Measurements from ENCODE around the gene CRACDL.

DNA sequence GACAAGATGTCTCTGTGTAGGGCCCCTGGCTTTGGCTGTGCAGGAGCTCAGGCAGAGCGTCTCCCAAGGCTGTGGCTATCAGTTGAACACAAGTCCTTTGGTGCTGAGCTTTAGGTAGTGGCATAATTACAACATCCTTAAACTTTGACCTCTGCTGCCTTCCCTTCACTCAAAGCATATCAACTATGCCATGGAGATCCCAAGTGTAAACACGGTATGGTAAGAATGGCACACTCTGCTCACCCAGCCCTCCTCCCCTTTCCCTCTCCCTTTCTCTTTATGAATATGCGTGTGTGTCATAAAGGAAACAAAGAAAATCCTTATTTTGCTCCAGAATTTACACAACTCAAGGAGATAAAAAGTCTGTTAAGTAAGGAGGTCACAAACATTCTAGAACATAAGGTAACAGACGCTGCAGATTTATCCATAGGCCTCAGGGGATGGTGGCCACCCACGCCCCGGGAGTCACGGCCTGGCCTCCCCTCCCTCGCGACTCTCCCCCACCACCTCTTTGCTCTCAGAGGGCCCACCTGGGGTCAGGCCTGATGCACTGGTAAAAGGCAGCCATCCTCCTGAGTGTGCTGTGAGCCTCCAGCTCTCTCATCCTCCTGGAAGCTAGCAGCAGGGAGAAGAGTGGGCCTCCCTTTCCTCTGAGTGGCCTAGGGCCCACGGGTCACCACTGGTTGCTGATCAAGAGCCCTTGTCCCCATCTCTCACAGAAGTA, 67.3 kb downstream of the CRACDL start:
- TF ChIP-seq CTCF (IDR thresholded peaks at IDR 0.05; ENCODE audit: low read depth, low read length) (no peak), EZH2phosphoT487 (IDR thresholded peaks at IDR 0.05; ENCODE audit: low read depth) (no peak)
